Measurements from ENCODE around the gene MYO9B. TPM values are rescaled to one million over a fixed set of nuclear protein-coding genes. Genes with fewer than 3 reads are reported as not detected.
A peak's percentile ranks its signal among the peaks of the same experiment; 100 is the strongest.

The MYO9B gene
- total RNA-seq, 1 experiment from 2014 or later: 79.4 TPM

DNA sequence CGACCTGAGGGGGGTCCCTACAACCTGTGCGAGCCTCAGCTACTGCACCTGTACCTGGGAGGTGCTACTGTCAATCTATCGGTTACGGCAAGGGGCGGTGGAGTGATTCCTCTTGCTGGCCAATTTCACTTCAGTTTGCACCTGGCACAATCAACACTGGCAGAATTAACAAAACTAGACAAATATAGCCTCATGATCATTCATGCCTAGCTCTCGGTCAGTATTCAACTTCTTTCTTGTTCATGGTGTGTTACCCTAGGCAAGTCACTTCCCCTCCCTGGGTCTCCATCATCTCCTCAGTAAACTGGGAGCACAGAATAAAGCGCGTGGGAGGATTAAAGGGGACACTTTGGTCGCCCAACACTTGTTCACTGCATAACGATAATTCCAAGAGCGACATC is 943 bp upstream of the MYO9B start:
- no peak for TF ChIP-seq POLR2AphosphoS5 (IDR thresholded peaks at IDR 0.05; ENCODE audit: low read depth, low read length)
- no peak for TF ChIP-seq TCF7L2 (IDR thresholded peaks at IDR 0.05; ENCODE audit: low read depth, low read length)
- no peak for TF ChIP-seq SIN3A (IDR thresholded peaks at IDR 0.05; ENCODE audit: borderline replicate concordance, insufficient read depth, low read depth, low read length)
- no peak for TF ChIP-seq REST (IDR thresholded peaks at IDR 0.05; ENCODE audit: insufficient read depth in 1 of 2, low read depth in 2 of 2, low read length in 1 of 2)
- TF ChIP-seq, protein P1, sequence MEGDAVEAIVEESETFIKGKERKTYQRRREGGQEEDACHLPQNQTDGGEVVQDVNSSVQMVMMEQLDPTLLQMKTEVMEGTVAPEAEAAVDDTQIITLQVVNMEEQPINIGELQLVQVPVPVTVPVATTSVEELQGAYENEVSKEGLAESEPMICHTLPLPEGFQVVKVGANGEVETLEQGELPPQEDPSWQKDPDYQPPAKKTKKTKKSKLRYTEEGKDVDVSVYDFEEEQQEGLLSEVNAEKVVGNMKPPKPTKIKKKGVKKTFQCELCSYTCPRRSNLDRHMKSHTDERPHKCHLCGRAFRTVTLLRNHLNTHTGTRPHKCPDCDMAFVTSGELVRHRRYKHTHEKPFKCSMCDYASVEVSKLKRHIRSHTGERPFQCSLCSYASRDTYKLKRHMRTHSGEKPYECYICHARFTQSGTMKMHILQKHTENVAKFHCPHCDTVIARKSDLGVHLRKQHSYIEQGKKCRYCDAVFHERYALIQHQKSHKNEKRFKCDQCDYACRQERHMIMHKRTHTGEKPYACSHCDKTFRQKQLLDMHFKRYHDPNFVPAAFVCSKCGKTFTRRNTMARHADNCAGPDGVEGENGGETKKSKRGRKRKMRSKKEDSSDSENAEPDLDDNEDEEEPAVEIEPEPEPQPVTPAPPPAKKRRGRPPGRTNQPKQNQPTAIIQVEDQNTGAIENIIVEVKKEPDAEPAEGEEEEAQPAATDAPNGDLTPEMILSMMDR (IDR thresholded peaks at IDR 0.05): no peak
- Histone ChIP-seq H3K27ac (ENCODE audit: low read length) (peak overlapping the region; percentile 90), H3K36me3 (ENCODE audit: control insufficient read depth, insufficient read depth, low read length) (no peaks in the 10 kb centered on the region), H3K9me3 (ENCODE audit: control insufficient read depth, insufficient read depth, low read depth, low read length) (no peaks in the 10 kb centered on the region), H3K27me3 (ENCODE audit: control insufficient read depth, insufficient read depth, low read length) (no peaks in the 10 kb centered on the region), H3K4me3 (ENCODE audit: low read depth in 2 of 2, low read length in 2 of 2) (peak overlapping the region; percentile 68 to 81), H3K4me1 (ENCODE audit: control insufficient read depth, insufficient read depth, low read length) (peaks cover 26% of the 10 kb centered on the region)
- in situ Hi-C loops (cut with HindIII; ENCODE audit: low pct_unique_long_range_greater_than_20kb, low sequenced_read_pairs): no loop called here
- POLR2A ChIA-PET: no interaction called here
- BruUV-seq (replicated peaks): TSS peak; percentile 92
- CTCF ChIA-PET: no interaction called here
- ATAC-seq (no peak), DNase-seq (ENCODE audit: low read depth, low spot score) (no peak)
- intact Hi-C loops (cut with micrococcal nuclease; ENCODE audit: unreplicated experiment): no loop called here

DNA sequence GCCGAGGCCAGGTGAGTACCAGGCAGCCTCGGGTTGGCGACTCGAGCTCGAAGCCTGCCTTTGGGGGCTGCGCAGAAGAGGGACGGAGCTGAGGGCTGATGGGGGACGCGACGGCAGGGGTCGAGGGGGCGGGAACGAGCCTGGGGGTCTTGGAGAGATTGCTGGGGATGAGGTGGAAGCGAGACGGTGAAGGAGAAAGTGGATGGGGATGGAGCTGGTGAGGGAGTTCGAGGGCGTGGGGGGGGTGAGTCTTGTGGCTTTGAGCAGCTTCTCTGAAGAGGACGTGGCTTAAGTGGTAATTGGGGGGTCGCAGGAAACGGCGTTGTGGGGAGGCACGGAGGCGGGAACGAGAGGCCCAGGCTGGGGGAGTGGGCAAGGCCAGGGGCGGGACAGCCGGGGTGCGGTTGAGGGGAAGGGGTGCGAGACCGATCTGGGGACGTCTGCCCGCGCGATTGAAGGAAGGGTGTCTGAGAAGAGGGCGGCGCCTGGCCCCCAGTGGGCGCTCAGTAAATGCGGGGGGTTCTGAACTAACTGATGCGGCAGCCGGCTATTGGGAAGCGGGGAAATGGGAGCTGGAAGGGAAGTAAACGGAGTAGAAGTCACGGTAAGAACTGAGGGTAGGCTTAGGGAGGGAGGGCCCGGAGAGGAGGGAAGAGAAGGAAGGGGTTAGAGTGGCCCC is 426 bp downstream of the MYO9B start:
- peak overlapping the region; percentile 61 to 81 for H3K4me3 ChIP-seq (ENCODE audit: low read depth in 2 of 2, low read length in 2 of 2)
- BruUV-seq (replicated peaks): no TSS peak
- ATAC-seq (peak; percentile 6; the same call in 1 of the 2 replicates), DNase-seq (ENCODE audit: low read depth, low spot score) (no peak)
- in situ Hi-C loops (cut with HindIII; ENCODE audit: low pct_unique_long_range_greater_than_20kb, low sequenced_read_pairs) (no loop called here), intact Hi-C loops (cut with micrococcal nuclease; ENCODE audit: unreplicated experiment) (no loop called here)
- ChIA-PET POLR2A (no interaction called here), CTCF (interaction anchor here (0.6 kb wide), 1 partner anchor 152 kb away, joined by 4 read pairs; no protein-coding TSS in a partner anchor)
- peaks cover 32% of the 10 kb centered on the region for H3K4me1 ChIP-seq (ENCODE audit: control insufficient read depth, insufficient read depth, low read length)
- peak overlapping the region; percentile 76 for H3K27ac ChIP-seq (ENCODE audit: low read length)
- no peaks in the 10 kb centered on the region for H3K36me3 ChIP-seq (ENCODE audit: control insufficient read depth, insufficient read depth, low read length)
- no peaks in the 10 kb centered on the region for H3K27me3 ChIP-seq (ENCODE audit: control insufficient read depth, insufficient read depth, low read length)
- H3K9me3 ChIP-seq (ENCODE audit: control insufficient read depth, insufficient read depth, low read depth, low read length): no peaks in the 10 kb centered on the region
- TF ChIP-seq TCF7L2 (IDR thresholded peaks at IDR 0.05; ENCODE audit: low read depth, low read length) (no peak), SIN3A (IDR thresholded peaks at IDR 0.05; ENCODE audit: borderline replicate concordance, insufficient read depth, low read depth, low read length) (no peak)
- TF ChIP-seq, protein P1 (IDR thresholded peaks at IDR 0.05): no peak

Measured in Panc1 (cell line).